GM19438 (cell line): ENCODE results near the gene DESI1.
"Not testable (repeated sequence)": the region's sequence is repeated elsewhere in the genome, so short reads cannot be mapped to it uniquely, and the experiment has no call there.

Experiments used
- ATAC-seq: cut with Tn5 transposase; IDR thresholded peaks from one replicate; pipeline ENCODE4 v1.9.1; 2021; ENCODE audit warnings: low read depth; ENCODE audit not compliant: unreplicated experiment

The DESI1 gene

DNA sequence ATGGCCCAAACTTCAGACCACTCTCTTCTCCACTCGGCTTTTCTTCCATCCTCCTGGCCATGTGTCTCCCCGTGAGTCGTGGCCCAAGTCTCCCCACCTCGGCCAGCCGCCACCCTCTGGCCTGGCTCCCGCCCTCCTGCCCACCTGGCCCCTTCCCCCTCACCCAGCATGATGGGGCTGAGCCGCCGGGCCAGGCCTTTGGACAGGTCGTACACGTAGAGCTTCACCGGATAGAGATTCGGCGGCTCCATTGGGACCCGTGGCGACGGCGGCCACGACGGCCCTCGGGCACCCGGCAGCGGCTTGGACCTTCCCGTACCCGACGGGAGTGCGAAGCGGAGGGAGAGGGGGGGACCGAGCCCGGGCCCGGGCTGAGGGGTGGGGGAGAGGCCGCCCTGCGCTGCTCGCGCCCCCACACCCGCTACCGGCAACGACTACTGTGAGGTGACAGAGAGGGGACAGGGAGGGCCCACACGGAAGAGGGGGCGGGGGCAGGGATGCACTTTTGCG, at the start of gene DESI1:
Gene DESI1 (minus strand): TSS at position 455 of the 510 bp plus-strand sequence. CDS start 204 bp downstream, at position 251.
- peak; percentile 16 for ATAC-seq

DNA sequence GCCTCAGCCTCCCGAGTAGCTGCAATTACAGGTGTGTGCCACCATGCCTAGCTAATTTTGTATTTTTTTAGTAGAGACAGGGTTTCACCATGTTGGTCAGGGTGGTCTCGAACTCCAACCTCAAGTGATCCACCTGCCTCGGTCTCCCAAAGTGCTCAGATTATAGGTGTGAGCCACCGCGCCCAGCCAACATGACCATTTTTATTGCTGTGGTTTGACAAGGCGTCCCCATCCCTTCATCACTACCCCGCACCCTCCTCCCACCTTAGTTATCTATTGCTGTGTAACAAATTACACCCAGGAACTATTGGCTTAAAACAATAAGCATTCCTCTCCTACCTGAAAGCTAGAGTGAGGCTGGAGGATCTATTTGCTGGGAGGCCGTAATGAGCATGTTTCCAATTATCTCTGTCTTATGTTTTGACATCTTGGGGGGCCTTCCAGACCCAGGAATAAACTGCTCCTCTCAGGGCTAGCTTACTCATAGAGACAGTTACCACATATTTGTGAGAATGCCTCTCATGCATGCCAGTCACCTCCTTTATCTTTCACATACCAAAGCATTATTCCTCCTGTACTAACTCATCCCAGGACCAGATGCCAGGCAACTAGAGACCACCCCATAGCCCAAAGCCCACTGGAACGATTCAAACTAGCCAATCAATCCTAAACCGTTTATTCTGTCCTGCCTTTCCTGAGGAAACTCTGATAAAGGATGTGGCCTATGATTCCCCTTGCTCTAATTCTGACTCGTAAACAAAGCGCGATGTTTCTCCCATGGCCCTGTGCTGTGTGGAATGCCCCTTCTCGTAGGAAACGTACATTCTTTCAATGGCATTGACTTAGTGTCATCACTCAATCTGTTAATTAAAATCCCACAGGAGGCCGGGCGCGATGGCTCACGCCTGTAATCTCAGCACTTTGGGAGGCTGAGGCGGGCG, 48.4 kb upstream of the DESI1 start:
- no peak for ATAC-seq

DNA sequence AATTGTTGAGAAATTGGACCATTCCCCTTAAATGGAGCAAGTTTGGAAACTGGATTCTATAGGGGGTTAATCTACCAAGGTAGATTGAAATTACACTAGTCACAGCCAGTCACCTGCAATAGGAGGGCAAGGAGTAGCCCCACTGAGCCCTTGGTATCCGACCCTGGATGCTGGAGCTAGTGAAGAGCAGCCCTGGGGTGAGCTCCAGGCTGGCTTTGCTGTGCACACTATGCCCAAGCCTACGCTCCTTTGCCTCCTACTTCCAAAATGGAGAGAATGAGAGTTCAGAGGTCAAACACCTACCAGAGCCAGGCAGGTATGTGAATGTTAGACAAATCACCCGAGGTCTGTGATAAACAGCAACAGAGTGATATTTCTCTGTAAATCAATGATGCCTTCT, 44.1 kb upstream of the DESI1 start:
- no peak for ATAC-seq

DNA sequence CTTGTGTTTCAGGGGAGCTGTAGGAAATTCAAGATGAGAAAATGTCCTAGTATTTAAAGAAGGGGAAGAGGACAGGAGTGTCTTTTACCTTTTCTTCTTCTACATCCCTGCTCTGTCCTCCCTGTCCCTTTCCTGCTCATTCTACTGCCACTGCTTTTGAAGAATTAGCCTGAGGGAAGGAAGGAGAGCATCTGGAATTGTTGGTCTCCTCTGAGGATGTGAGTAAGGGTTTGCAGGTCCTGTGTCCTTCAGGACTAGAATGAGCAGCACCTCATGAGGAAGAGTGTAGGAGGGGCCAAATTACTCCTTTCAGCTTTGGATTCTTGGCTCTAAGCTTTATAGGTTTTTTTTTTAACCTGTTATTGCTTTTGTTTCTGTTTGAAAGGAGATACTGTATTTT, 43.6 kb upstream of the DESI1 start:
- no peak for ATAC-seq

DNA sequence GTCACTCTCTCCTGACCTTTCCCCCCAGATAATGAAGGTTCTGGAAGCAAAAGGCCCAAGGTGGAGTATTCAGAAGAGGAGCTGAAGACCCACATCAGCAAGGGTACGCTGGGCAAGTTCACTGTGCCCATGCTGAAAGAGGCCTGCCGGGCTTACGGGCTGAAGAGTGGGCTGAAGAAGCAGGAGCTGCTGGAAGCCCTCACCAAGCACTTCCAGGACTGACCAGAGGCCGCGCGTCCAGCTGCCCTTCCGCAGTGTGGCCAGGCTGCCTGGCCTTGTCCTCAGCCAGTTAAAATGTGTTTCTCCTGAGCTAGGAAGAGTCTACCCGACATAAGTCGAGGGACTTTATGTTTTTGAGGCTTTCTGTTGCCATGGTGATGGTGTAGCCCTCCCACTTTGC, 42.8 kb upstream of the DESI1 start:
- ATAC-seq = not testable (repeated sequence)

DNA sequence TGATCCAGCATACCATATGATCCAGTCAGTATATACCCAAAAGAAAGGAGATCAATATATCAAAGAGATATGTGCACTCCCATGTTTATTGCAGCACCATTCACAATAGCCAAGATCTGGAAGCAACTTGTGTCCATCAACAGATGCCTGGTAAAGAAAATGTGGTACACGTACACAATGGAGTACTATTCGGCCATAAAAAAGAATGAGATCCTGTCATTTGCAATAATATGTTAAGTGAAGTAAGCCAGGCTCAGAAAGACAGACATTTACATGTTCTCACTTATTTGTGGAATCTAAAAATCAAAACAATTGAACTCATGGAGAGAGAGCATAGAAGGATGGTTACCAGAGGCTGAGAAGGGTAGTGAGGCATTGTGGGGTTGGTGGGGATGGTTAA, 40.9 kb upstream of the DESI1 start:
- no peak for ATAC-seq

DNA sequence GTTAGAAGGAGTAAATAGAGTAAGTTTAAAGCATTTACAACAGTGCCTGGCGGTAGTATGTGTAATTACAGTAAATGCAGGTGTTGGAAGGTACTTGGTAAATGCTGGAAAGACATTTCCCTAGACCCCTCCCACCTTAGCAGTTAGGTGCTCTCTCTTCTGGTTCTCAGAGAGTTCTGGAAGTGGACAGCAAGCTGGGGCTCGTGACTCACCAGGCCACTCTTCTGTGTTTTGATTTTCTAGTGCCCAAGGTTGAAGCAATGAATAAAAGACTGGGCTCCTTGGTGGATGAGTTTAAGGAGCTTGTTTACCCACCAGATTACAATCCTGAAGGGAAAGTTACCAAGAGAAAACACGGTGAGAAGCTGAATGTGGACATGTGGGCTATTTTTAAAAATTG, 40.2 kb upstream of the DESI1 start:
- no peak for ATAC-seq

DNA sequence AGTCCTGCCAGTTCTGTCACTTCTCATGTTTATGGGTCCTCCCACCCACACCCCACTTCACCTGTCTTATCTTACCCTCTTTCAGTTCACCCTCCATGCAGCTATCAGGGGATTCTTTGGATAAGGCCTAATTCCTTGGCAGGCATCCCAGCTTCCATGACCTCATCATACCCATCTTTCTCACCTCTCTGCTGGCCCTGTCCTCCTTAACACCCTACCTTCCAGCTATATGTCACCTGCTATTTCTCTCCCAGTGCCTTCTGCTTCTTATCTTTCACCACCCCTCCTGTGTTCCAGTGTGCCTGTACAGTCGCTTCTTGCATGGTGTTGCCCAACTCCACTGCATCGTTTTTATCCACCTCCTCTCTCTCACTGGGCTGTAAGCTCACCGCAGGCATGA, 39.6 kb upstream of the DESI1 start:
- ATAC-seq = no peak

DNA sequence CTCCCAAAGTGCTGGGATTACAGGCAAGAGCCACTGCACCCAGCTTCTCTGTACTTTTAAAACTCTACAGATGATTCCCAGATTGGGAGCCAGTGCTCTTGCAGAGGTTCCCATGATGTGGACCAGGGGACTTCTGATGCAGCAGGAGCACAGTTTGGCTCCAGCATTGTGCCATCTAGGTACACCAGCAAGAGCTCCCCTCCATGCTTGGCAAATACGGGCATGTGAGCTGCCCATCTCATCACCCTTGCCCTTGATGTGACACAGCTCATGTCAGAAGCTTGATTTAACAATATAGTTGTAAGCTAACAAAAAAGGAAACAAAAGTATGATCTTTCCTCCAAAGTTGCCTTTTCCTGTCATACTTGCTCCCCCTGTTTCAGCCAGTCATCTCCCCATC, 39.1 kb upstream of the DESI1 start:
- no peak for ATAC-seq

DNA sequence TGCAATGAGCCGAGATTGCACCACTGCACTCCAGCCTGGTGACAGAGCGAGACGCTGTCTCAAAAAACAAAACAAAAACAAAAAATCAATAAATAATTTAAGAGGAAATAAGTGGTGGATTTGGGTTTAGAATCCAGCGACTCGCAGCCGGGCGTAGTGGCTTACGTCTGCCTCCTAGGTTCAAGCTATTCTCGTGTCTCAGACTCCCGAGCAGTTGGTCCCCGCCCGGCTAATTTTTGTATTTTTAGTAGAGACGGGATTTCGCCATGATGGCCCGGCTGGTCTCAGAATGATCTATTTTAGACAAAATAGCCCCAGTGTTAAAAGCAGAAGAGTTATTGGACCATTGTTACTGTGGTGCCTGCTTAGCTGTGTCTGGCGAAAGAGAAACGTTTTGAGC, 38.0 kb upstream of the DESI1 start:
- no peak for ATAC-seq

DNA sequence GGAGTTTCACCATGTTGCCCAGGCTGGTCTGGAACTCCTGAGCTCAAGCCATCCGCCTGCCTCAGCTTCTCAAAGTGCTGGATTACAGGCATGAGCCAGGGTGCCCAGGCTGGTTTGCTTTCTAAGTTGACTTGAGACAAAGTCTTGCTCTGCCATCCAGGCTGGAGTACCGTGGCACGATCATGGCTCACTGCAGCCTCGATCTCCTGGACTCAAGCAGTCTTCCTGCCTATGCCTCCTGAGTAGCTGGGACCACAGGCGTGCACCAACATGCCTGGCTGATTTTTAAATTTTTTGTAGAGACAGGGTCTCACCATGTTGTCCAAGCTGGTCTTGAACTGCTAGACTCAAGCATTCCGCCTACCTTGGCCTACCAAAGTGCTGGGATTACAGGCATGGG, 36.9 kb upstream of the DESI1 start:
- ATAC-seq = no peak

DNA sequence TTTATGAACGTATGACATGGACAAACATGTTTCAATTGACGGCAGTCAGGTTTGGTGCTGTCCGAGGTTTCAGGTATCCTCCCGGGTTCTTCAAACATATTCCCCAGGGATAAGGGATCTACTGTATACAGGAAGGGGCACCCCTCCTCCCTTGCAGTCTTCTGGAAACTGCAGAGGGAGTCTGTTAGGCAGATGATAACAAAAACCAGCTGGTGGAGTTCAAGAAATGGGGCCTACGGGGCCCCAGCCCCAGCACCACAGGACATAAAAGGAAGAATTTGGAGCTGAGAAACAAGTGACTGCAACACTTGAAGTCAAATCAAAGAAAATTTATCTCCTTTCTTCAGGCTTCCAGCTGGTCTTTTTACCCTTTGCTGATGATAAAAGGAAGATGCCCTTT, 35.7 kb upstream of the DESI1 start:
- ATAC-seq = no peak

DNA sequence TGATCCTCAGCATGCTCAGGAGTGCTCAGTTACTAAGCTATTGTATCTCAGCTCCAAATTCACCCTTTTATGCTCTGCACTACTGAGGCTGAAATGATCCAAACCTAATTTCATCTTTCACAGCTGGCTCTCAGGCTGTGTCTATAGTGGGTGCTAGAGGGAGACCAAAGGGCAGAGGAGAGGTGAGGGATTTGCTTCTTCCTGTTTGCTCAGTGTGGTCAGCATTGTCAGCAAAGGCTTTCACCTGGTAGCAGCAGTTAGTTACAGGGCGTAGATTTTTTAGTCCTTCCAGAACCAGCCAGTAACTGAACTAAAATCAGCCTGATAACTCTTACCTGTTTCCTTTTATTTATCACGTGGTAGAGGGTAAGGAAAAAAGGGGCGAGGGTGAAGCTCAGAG, 33.5 kb upstream of the DESI1 start:
- ATAC-seq = no peak

DNA sequence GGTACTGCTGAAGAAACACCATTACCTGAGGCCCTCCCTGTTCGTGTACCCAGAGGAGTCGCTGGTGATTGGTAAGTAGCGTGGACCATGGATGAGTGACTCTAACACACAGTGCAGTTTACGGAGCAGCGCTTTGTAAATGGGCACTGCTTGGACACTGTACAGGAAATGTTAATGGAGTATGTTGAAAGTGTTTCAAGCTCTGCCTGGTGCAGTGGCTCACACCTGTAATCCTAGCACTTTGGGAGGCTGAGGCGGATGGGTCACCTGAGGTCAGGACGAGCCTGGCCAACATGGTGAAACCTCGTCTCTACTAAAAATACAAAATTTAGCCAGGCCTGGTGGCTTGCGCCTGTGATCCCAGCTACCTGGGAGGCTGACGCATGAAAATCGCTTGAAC, 30.0 kb upstream of the DESI1 start:
- ATAC-seq = no peak

DNA sequence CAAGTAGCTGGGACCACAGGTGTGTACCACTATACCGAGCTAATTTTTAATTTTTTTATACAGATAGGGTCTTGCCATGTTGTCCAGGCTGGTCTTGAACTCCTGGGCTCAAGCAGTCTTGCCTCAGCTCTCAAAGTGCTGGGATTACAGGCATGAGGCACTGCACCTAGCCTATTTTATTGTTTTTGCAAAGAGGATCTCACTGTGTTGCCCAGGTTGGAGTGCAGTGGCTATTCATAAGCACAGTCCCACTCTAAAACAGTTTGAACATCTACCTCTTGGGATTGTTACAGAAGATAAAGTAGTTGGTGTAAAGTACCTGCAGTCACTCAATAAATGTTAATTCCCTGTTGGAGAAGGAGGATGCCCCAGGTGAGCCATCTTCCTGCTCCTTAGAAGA, 29.4 kb upstream of the DESI1 start:
- ATAC-seq = no peak

DNA sequence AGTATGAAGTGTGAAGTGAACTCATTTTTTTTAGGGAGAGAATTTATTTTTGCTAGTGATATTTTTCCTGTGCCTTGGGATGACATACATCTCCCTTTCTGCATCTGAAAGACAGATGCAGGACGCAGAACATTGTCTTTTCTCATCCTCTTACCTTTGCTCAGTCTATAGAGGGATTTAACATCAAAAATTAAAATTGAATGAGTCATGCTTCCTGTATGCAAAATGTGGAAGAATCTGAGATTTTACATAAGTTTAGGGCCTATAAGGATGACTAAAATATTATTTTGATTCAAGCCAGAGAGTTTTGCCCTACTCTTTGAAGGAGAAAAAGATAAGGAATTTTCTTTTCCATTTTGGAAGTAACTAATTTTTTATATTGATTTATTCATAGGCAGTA, 27.6 kb upstream of the DESI1 start:
- no peak for ATAC-seq

DNA sequence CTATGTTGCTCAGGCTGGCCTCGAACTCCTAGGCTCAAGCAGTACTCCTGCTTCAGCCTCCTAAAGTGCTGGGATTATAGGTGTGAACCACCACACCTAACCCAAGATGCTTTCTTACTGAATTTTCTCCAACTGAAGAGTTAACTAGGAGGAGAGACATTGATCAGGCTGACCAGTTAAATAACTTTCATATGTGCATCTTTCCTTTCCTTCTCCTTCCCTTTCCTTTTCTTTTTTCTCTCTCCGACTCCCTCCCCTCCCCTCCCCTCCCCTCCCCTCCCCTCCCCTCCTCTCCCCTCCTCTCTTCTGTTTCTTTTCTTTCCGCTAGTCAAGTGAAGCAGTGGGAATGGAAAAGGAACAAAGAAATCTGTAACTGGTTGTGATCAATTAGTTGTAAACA, 26.9 kb upstream of the DESI1 start:
- ATAC-seq = no peak

DNA sequence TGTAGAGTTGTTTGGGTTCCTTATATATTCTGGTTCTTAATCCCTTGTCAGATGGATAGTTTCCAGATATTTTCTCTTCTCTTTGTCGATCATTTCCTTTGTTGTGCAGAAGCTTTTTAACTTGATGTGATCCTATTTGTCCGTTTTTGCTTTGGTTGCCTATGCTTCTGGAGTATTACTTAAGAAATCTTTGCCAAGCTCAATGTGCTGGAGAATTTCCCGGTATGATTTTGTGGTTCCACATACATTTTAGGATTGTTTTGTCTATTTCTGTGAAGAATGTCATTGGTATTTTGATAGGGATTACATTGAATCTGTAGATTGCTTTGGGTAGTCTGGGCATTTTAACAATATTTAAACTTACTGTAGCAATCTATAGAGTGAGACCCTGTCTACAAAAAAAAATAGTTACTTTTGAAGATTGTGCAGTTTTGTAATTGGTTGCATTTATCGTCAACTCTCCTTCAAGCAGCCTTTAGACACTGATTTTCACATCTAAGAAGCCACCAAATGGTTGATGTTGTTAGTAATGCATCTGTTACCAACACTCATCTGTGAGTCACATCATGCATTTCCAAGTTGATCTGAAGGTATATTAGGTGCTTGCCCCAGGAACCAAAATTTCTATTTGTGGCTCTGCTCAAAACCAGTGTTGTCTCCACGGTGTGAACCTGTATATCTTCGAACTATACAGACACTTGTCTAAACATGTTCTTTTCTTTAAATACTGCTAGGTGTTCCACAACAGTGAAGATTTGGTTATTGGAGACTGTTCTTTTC, 21.7 kb upstream of the DESI1 start:
- no peak for ATAC-seq

DNA sequence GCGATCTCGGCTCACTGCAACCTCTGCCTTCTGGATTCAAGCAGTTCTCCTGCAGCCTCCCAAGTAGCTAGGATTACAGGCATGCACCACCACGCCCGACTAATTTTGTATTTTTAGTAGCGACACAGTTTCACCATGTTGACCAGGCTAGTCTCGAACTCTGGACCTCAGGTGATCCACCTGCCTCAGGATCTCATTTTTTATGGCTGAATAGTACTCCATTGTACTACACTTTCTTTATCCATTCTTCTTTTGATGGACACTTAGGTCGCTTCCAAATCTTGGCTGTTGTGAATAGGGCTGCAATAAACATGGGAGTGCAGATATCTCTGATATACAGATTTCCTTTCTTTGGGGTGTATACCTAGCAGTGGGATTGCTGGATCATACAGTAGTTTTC, 21.0 kb upstream of the DESI1 start:
- no peak for ATAC-seq

DNA sequence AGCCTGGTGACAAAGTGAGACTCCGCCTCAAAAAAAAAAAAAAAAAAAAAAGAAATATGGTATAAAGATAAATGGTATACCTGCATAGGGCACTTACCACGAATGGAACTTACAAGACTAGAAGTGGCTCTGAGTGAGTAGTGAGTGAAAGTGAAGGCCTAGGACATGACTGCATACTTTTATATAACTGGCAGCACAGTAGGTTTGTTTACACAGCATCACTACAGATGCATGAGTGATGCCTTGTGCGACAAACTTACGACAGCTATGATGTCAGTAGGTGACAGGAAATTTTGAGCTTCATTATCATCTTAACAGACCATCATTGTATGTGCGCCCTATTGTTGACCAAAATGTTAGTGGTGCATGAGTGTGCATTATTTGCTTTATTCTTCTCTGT, 17.9 kb upstream of the DESI1 start:
- ATAC-seq = no peak

DNA sequence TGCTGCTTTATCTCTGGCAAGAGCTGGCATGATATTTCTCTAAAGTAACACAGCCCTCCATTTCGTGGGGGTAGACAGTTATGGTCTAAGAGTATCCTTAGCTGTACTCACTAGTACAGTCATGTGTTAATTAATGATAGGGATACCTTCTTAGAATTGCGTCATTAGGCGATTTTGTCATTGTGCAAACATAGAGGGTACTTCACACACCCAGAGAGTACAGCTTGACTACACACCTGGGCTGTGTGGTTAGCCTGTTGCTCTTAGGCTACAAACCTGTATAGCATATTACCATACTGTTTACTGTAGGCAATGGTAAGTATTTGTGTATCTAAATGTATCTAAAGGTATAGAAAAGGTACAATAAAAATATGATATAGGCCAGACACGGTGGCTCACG, 17.3 kb upstream of the DESI1 start:
- no peak for ATAC-seq

DNA sequence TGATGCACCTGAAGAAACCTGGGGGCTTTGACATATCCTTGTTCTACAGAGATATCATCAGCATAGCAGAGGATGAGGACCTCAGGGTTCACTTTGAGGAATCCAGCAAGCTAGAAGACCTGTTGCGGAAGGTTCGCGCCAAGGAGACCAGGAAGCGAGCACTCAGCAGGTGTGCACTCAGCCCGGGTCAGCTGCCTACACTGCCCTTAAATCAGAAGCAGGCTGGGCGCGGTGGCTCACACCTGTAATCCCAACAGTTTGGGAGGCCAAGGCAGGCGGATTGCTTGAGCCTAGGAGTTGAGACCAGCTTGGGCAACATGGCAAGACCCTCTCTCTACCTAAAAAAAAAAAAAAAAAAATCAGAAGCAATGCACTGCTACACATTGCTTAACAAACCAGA, 16.8 kb upstream of the DESI1 start:
- not testable (repeated sequence) for ATAC-seq
